Measurements from ENCODE around the gene ARX. TPM values are rescaled to one million over a fixed set of nuclear protein-coding genes. Genes with fewer than 3 reads are reported as not detected.
A peak's percentile ranks its signal among the peaks of the same experiment; 100 is the strongest.

Gene ARX
- total and polyA plus RNA-seq, 10 donors = 0.26 to 0.32 TPM; not detected in 8

DNA sequence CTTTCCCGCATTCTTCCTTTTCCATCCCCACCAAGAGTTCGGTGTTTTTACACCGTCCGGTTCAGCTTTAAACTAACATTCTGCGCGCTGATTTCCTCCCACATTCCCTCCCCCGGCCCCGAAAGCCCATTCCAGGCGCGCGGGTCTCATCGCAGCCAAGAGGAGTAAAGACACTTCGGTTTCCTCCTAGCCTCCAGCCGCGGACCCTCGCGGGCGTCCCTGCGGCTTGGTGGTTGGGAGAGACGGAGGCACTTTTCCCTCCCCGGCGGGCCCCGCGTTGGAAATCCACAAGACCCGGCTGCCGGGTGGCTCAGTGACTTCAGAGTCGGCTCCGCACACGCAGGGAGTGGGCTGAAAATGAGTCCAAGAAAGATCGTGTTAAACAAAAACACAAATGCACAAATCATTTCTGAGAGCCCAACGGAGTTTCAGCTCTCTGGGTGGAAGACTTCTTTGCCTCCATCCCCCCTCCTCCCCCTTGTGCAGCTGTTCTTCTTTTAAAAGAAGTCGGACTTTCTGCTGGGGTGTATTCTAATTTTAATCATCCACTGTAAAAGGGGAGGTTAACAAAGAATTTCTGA, 2.0 kb upstream of the ARX start:
- Histone ChIP-seq H3K9me3 (peaks cover 0 to 6% (median 0%) of the 10 kb centered on the region in 8 donors), H3K4me3 (peak overlapping the region in 1 of 8 donors; percentile 35), H3K27ac (no peak overlapping the region), H3K4me1 (peaks cover 1 to 52% (median 22%) of the 10 kb centered on the region in 6 donors), H3K36me3 (no peaks in the 10 kb centered on the region), H3K27me3 (replicated peaks in 1 of 7) (peaks cover 13 to 99% (median 89%) of the 10 kb centered on the region in 7 donors)
- no peak for DNase-seq
- intact Hi-C loops (cut with DNase I; ENCODE audit: low total_unique reads) = no loop called here
- TF ChIP-seq POLR2AphosphoS5 (IDR thresholded peaks at IDR 0.05) (no peak), POLR2A (IDR thresholded peaks at IDR 0.05) (no peak)
- TF ChIP-seq, protein P1, sequence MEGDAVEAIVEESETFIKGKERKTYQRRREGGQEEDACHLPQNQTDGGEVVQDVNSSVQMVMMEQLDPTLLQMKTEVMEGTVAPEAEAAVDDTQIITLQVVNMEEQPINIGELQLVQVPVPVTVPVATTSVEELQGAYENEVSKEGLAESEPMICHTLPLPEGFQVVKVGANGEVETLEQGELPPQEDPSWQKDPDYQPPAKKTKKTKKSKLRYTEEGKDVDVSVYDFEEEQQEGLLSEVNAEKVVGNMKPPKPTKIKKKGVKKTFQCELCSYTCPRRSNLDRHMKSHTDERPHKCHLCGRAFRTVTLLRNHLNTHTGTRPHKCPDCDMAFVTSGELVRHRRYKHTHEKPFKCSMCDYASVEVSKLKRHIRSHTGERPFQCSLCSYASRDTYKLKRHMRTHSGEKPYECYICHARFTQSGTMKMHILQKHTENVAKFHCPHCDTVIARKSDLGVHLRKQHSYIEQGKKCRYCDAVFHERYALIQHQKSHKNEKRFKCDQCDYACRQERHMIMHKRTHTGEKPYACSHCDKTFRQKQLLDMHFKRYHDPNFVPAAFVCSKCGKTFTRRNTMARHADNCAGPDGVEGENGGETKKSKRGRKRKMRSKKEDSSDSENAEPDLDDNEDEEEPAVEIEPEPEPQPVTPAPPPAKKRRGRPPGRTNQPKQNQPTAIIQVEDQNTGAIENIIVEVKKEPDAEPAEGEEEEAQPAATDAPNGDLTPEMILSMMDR (IDR thresholded peaks at IDR 0.05 in 8 of 11, conservative IDR thresholded peaks at IDR 0.05 in 3 of 11) = no peak
- WGBS, 5 donors = 2 to 26% (median 4%) methylated on average over 27 to 32 of the region's 32 CpGs

DNA sequence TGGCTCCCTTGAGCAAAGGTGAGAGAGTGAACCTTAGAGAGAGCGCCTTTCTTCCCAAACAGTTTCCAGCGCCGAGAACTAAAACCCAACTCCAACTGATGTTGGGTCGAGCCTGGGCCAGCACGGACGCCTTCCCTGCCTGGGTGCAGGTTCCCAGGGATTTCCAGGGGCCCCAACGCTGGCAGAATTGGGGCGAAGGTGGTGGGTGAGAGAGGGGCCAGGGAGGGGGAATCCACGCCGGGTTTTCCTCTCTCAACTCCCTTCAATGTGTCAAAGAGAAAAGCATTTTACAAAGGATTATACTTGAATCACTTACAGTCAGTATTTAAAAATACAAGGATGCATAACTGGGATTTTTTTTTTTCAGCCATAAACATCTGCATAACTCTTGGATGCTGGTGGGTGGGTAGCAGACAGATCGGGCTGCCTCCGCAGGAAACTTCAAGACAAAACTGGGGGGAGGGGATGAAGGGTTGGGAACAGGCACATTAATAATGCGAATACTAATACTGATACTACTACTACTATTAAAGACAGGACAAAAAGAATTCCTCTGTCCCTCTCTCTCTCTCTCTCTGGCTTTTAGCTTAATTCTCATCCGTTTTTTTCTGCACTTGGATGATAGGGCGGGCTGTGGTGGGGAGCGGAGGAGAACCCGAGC, 1.3 kb upstream of the ARX start:
- DNase-seq = no peak
- Histone ChIP-seq H3K4me3 (peak overlapping the region in 1 of 8 donors; percentile 35), H3K27me3 (replicated peaks in 1 of 7) (peaks cover 10 to 99% (median 90%) of the 10 kb centered on the region in 7 donors), H3K27ac (no peak overlapping the region), H3K9me3 (peaks cover 0 to 6% (median 0%) of the 10 kb centered on the region in 8 donors), H3K36me3 (no peaks in the 10 kb centered on the region), H3K4me1 (peaks cover 3 to 55% (median 26%) of the 10 kb centered on the region in 6 donors)
- intact Hi-C loops (cut with DNase I; ENCODE audit: low total_unique reads) = no loop called here
- TF ChIP-seq POLR2A (IDR thresholded peaks at IDR 0.05) = no peak
- no peak for TF ChIP-seq POLR2AphosphoS5 (IDR thresholded peaks at IDR 0.05)
- TF ChIP-seq, protein P1 (IDR thresholded peaks at IDR 0.05 in 8 of 11, conservative IDR thresholded peaks at IDR 0.05 in 3 of 11) = no peak
- WGBS, 5 donors = 8 to 38% (median 18%) methylated on average over 12 to 17 of the region's 17 CpGs

DNA sequence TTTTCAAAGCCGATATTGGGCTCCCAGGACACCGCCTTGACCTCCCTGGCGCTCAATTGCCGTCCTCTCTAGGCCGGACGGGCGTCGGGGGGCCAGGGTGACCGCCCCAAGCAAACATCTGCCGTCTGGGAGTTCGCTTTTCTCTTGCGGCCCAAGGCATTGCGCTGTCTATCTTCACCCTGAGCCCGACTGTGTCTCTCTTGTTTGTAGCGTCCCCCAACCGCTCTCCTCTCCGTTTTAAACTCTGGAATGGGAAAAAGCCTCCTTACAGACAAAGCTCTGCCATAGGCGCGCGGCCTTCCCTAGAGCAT, 551 bp upstream of the ARX start:
- intact Hi-C loops (cut with DNase I; ENCODE audit: low total_unique reads) = no loop called here
- Histone ChIP-seq H3K27me3 (replicated peaks in 1 of 7) (peaks cover 10 to 99% (median 92%) of the 10 kb centered on the region in 7 donors), H3K9me3 (peaks cover 0 to 6% (median 0%) of the 10 kb centered on the region in 8 donors), H3K4me1 (peaks cover 3 to 60% (median 27%) of the 10 kb centered on the region in 6 donors), H3K4me3 (no peak overlapping the region), H3K36me3 (no peaks in the 10 kb centered on the region), H3K27ac (no peak overlapping the region)
- TF ChIP-seq, protein P1 (IDR thresholded peaks at IDR 0.05 in 8 of 11, conservative IDR thresholded peaks at IDR 0.05 in 3 of 11) = no peak
- TF ChIP-seq POLR2AphosphoS5 (IDR thresholded peaks at IDR 0.05) (no peak), POLR2A (IDR thresholded peaks at IDR 0.05) (no peak)
- DNase-seq = no peak
- WGBS, 5 donors = 20 to 55% (median 34%) methylated on average over 14 to 20 of the region's 20 CpGs

DNA sequence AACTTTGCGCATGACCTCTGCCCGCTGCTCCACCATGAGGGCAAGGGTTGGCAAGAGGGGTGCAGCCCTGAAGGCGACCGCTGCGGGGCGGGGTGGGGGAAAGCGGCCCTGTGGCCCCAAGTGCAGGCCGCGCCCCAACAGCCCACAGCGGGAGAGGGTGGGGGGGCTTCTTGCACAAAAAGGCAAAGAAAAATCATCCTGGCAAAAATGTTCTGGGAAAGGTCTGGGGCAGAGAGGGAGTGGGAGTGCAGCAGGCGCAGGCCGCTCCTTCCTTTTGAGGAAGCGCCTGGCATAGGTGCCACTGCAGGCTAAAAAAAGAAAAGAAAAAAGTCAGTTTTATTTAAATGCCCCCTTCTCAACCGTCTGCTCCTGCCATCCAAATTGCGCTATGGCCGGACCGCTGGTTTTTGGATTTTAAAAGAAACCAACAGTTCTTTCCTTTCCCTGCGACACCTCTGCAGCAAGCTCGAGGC, 1.4 kb downstream of the ARX start:
- H3K36me3 ChIP-seq = no peaks in the 10 kb centered on the region
- H3K4me3 ChIP-seq = no peak overlapping the region
- peaks cover 0 to 6% (median 0%) of the 10 kb centered on the region in 8 donors for H3K9me3 ChIP-seq
- peaks cover 4 to 99% (median 90%) of the 10 kb centered on the region in 7 donors for H3K27me3 ChIP-seq (replicated peaks in 1 of 7)
- DNase-seq = no peak
- no peak for TF ChIP-seq POLR2A (IDR thresholded peaks at IDR 0.05)
- TF ChIP-seq POLR2AphosphoS5 (IDR thresholded peaks at IDR 0.05) = no peak
- TF ChIP-seq, protein P1 (IDR thresholded peaks at IDR 0.05 in 8 of 11, conservative IDR thresholded peaks at IDR 0.05 in 3 of 11) = no peak
- 24 to 45% (median 28%) methylated on average over 9 to 19 of the region's 19 CpGs for whole genome bisulfite sequencing, 5 donors
- H3K27ac ChIP-seq = no peak overlapping the region
- H3K4me1 ChIP-seq = peaks cover 3 to 45% (median 20%) of the 10 kb centered on the region in 6 donors
- intact Hi-C loops (cut with DNase I; ENCODE audit: low total_unique reads) = no loop called here

Measured in spleen (tissue), 11 donors.